NCI-H128 (cell line): ENCODE results near the gene TFF3.

Experiments used
- DNase-seq: peaks from one replicate; lab custom pipeline; 2025; ENCODE audit not compliant: unreplicated experiment; lab: John Stamatoyannopoulos, UW

The TFF3 gene

GRCh38 chr21:42321845-42322244 is 6.6 kb upstream of the TFF3 start:
- no peak for DNase-seq

GRCh38 chr21:42321231-42321630 is 6.0 kb upstream of the TFF3 start:
- no peak for DNase-seq

GRCh38 chr21:42320791-42321190 is 5.6 kb upstream of the TFF3 start:
- DNase-seq = no peak

GRCh38 chr21:42319851-42320572 is 4.8 kb upstream of the TFF3 start:
- no peak for DNase-seq

- no peak for DNase-seq
Observed at GRCh38 chr21:42319376-42319775, 4.2 kb upstream of the TFF3 start.

- DNase-seq = no peak
Observed at GRCh38 chr21:42317826-42318746, 2.9 kb upstream of the TFF3 start.

GRCh38 chr21:42317341-42317741 is 2.1 kb upstream of the TFF3 start:
- DNase-seq = no peak

GRCh38 chr21:42316891-42317290 is 1.7 kb upstream of the TFF3 start:
- DNase-seq = no peak

GRCh38 chr21:42314616-42315295 is 453 bp downstream of the TFF3 start:
- DNase-seq = no peak

GRCh38 chr21:42313501-42313969 is 1.7 kb downstream of the TFF3 start:
- DNase-seq = peak; percentile 68

GRCh38 chr21:42312626-42313104 is 2.5 kb downstream of the TFF3 start:
- no peak for DNase-seq

GRCh38 chr21:42311816-42312625 is 3.2 kb downstream of the TFF3 start:
- DNase-seq = no peak

- DNase-seq = no peak
Observed at GRCh38 chr21:42311160-42311559, 4.0 kb downstream of the TFF3 start.

GRCh38 chr21:42310411-42311001 is 4.7 kb downstream of the TFF3 start:
- DNase-seq = no peak

GRCh38 chr21:42309753-42310213 is 5.4 kb downstream of the TFF3 start:
- DNase-seq = peak; percentile 35

GRCh38 chr21:42308914-42309752 is 6.1 kb downstream of the TFF3 start:
- DNase-seq = no peak

- no peak for DNase-seq
Observed at GRCh38 chr21:42308161-42308913, 6.9 kb downstream of the TFF3 start.

GRCh38 chr21:42307106-42307505 is 8.1 kb downstream of the TFF3 start:
- no peak for DNase-seq
